GM21825 (cell line): ENCODE results near the gene ADGRG3.

ENCODE experiments used
- ATAC-seq: cut with Tn5 transposase; IDR thresholded peaks from one replicate; pipeline ENCODE4 v1.9.1; 2021; ENCODE audit warnings: mild to moderate bottlenecking, moderate library complexity; ENCODE audit not compliant: unreplicated experiment

The ADGRG3 gene

GRCh38 chr16:57668263-57668571, at the start of gene ADGRG3:
Gene ADGRG3 (plus strand): TSS chr16:57668306. CDS start chr16:57668348, 42 bp downstream.
- no peak for ATAC-seq

GRCh38 chr16:57619133-57619605, 48.9 kb upstream of the ADGRG3 start:
- no peak for ATAC-seq

- ATAC-seq: no peak
These were observed 48.3 kb upstream of the ADGRG3 start for GRCh38 chr16:57619606-57620334.

- ATAC-seq: no peak
These were observed 47.5 kb upstream of the ADGRG3 start for GRCh38 chr16:57620335-57621231.

- ATAC-seq: no peak
These were observed 46.4 kb upstream of the ADGRG3 start for GRCh38 chr16:57621521-57622271.

GRCh38 chr16:57622361-57623250, 45.5 kb upstream of the ADGRG3 start:
- ATAC-seq: no peak

- ATAC-seq: no peak
These were observed 44.7 kb upstream of the ADGRG3 start for GRCh38 chr16:57623251-57624043.

- no peak for ATAC-seq
These were observed 43.9 kb upstream of the ADGRG3 start for GRCh38 chr16:57624044-57624688.

- no peak for ATAC-seq
These were observed 43.2 kb upstream of the ADGRG3 start for GRCh38 chr16:57624806-57625500.

GRCh38 chr16:57626420-57627170, 41.5 kb upstream of the ADGRG3 start:
- no peak for ATAC-seq

- ATAC-seq: no peak
These were observed 40.8 kb upstream of the ADGRG3 start for GRCh38 chr16:57627184-57627871.

- no peak for ATAC-seq
These were observed 39.9 kb upstream of the ADGRG3 start, which contains the start of gene ADGRG1 for GRCh38 chr16:57628008-57628781. Gene ADGRG1 (plus strand): TSS chr16:57628630. CDS start chr16:57650288, 21,658 bp downstream.

- ATAC-seq: no peak
These were observed 39.3 kb upstream of the ADGRG3 start for GRCh38 chr16:57628783-57629293.

GRCh38 chr16:57629516-57630406, 38.3 kb upstream of the ADGRG3 start:
- ATAC-seq: no peak

- no peak for ATAC-seq
These were observed 37.7 kb upstream of the ADGRG3 start for GRCh38 chr16:57630407-57630797.
